Hepatocyte (in vitro differentiated cells): ENCODE measurements around the gene ARMC8. TPM values are rescaled to one million over a fixed set of nuclear protein-coding genes. Genes with fewer than 3 reads are reported as not detected.

ENCODE experiments used
- DNase-seq: peaks from one replicate; pipeline ENCODE4 v3.0.0-alpha.2; 2016; ENCODE audit warnings: low spot score
- H2AFZ ChIP-seq: fragments of 200-600 bp; sonication (generic); 2 replicates; pipeline ENCODE4 v1.6.0; 2016; ENCODE audit warnings: antibody characterized with exemption, mild to moderate bottlenecking
- H3K27ac ChIP-seq: fragments of 200-600 bp; sonication (generic); 2 replicates; pipeline ENCODE4 v1.5.1; 2016; ENCODE audit warnings: mild to moderate bottlenecking
- H3K27me3 ChIP-seq: fragments of 200-600 bp; sonication (generic); 2 replicates; pipeline ENCODE4 v1.6.1; 2016
- H3K36me3 ChIP-seq: fragments of 200-600 bp; sonication (generic); replicated peaks from 2 replicates; pipeline ENCODE4 v1.5.1; 2016; ENCODE audit warnings: low read depth; ENCODE audit not compliant: insufficient read depth
- H3K4me1 ChIP-seq: fragments of 200-600 bp; sonication (generic); 2 replicates; pipeline ENCODE4 v1.5.1; 2016; ENCODE audit warnings: mild to moderate bottlenecking, moderate library complexity; ENCODE audit not compliant: insufficient read depth
- H3K4me2 ChIP-seq: fragments of 200-600 bp; sonication (generic); 2 replicates; pipeline ENCODE4 v1.6.0; 2016
- H3K4me3 ChIP-seq: fragments of 200-600 bp; sonication (generic); 2 replicates; pipeline ENCODE4 v1.5.1; 2016; ENCODE audit warnings: mild to moderate bottlenecking
- H3K79me2 ChIP-seq: fragments of 200-600 bp; sonication (generic); 2 replicates; pipeline ENCODE4 v1.6.0; 2017; ENCODE audit warnings: mild to moderate bottlenecking
- H3K9me2 ChIP-seq: fragments of 200-600 bp; sonication (generic); replicated peaks from 2 replicates; pipeline ENCODE4 v1.6.0; 2017; ENCODE audit warnings: mild to moderate bottlenecking; ENCODE audit not compliant: insufficient read depth
- H3K9me3 ChIP-seq: fragments of 200-600 bp; sonication (generic); 2 replicates; pipeline ENCODE4 v1.5.1; 2016; ENCODE audit warnings: low read depth, mild to moderate bottlenecking
- H4K20me1 ChIP-seq: fragments of 200-600 bp; sonication (generic); 2 replicates; pipeline ENCODE4 v1.6.0; 2016; ENCODE audit warnings: mild to moderate bottlenecking; ENCODE audit not compliant: insufficient read depth, poor library complexity, severe bottlenecking
- CTCF ChIP-seq: fragments of 200-600 bp; sonication (generic); IDR thresholded peaks from 2 replicates; pipeline ENCODE4 v1.5.1; 2016; ENCODE audit warnings: antibody characterized with exemption, mild to moderate bottlenecking; ENCODE audit not compliant: poor library complexity
- EZH2 ChIP-seq: fragments of 200-600 bp; sonication (generic); IDR thresholded peaks from 2 replicates; pipeline ENCODE4 v1.6.1; 2016; ENCODE audit warnings: antibody characterized with exemption, mild to moderate bottlenecking, borderline replicate concordance
- EZH2phosphoT487 ChIP-seq: fragments of 200-600 bp; sonication (generic); IDR thresholded peaks from one replicate; pipeline ENCODE4 v1.6.1; 2018; ENCODE audit warnings: antibody characterized with exemption, mild to moderate bottlenecking, low read depth, moderate library complexity; ENCODE audit not compliant: unreplicated experiment, severe bottlenecking
- WGBS: methylation state at CpG from one replicate; pipeline ENCODE4 v1.1.6; 2016; ENCODE audit warnings: low lambda C conversion rate; ENCODE audit errors: missing lambda C conversion rate; 5-methylcytosine and 5-hydroxymethylcytosine counted together
- polyA plus RNA-seq: library from polyadenylated mRNA; unstranded; fragments of >200 nt; fragmentation: Nextera tagmentation; extraction: Ambion mirVana; gene quantifications from 2 replicates; pipeline ENCODE4 v1.2.1, GENCODE V29; 2016
- total RNA-seq: library from RNA; depleted of rRNA; stranded (reverse); fragments of >200 nt; gene quantifications from 2 replicates; pipeline ENCODE4 v1.2.3, GENCODE V29; 2014

The ARMC8 gene
- total and polyA plus RNA-seq, 2 experiments from 2014 or later = 46.4 to 52.4 TPM

GRCh38 chr3:138256022-138256421 lies 68.9 kb downstream of the ARMC8 start:
- Histone ChIP-seq H3K9me2 (no peaks in the 10 kb centered on the region), H3K36me3 (no peaks in the 10 kb centered on the region), H3K9me3 (no peaks in the 10 kb centered on the region), H4K20me1 (no peaks in the 10 kb centered on the region), H3K79me2 (no peaks in the 10 kb centered on the region), H3K27ac (no peak overlapping the region), H3K4me3 (no peak overlapping the region), H3K4me1 (no peaks in the 10 kb centered on the region), H3K27me3 (no peaks in the 10 kb centered on the region), H3K4me2 (no peak overlapping the region), H2AFZ (no peak overlapping the region)
- TF ChIP-seq CTCF (no peak), EZH2phosphoT487 (no peak), EZH2 (no peak)
- WGBS = 93% methylated on average over 1 of the region's 1 CpG
- DNase-seq = no peak

GRCh38 chr3:138257986-138258385 lies 70.9 kb downstream of the ARMC8 start:
- TF ChIP-seq EZH2phosphoT487 (no peak), EZH2 (no peak), CTCF (no peak)

GRCh38 chr3:138259126-138259525 lies 72.0 kb downstream of the ARMC8 start:
- Histone ChIP-seq H3K4me3 (no peak overlapping the region), H3K36me3 (no peaks in the 10 kb centered on the region)
- 89% methylated on average over 4 of the region's 4 CpGs for WGBS

More at GRCh38 chr3:138257986-138258385, 70.9 kb downstream of the ARMC8 start:
- Histone ChIP-seq H3K27ac (no peak overlapping the region), H3K27me3 (no peaks in the 10 kb centered on the region), H3K4me1 (no peaks in the 10 kb centered on the region), H3K9me3 (no peaks in the 10 kb centered on the region), H3K4me2 (no peak overlapping the region), H4K20me1 (no peaks in the 10 kb centered on the region), H3K9me2 (no peaks in the 10 kb centered on the region), H2AFZ (no peak overlapping the region), H3K36me3 (no peaks in the 10 kb centered on the region), H3K79me2 (no peaks in the 10 kb centered on the region), H3K4me3 (no peak overlapping the region)
- DNase-seq = no peak
- WGBS = 92% methylated on average over 1 of the region's 1 CpG

More at GRCh38 chr3:138259126-138259525, 72.0 kb downstream of the ARMC8 start:
- Histone ChIP-seq H3K9me3 (no peaks in the 10 kb centered on the region), H3K4me2 (no peak overlapping the region), H3K79me2 (no peaks in the 10 kb centered on the region), H2AFZ (no peak overlapping the region), H3K9me2 (no peaks in the 10 kb centered on the region), H3K27me3 (no peaks in the 10 kb centered on the region), H3K4me1 (no peaks in the 10 kb centered on the region), H3K27ac (no peak overlapping the region), H4K20me1 (no peaks in the 10 kb centered on the region)
- TF ChIP-seq CTCF (no peak), EZH2 (no peak), EZH2phosphoT487 (no peak)
- no peak for DNase-seq
